Caco-2 (cell line): ENCODE data around the gene GAK. TPM values are rescaled to one million over a fixed set of nuclear protein-coding genes. Genes with fewer than 3 reads are reported as not detected.

Source experiments
- BruUV-seq: library from RNA; stranded (reverse); fragments of 400-500 nt; replicated peaks from 2 replicates; lab custom pipeline; 2021; lab: Mats Ljungman, UMichigan
- CTCF ChIA-PET: fragments of 300-600 bp; sonication (Branson Sonifier 250); formaldehyde crosslinking; loops from one replicate; lab custom pipeline; 2022; ENCODE audit warnings: antibody characterized with exemption; lab: Charles Lee
- POLR2A ChIA-PET: fragments of 300-600 bp; sonication (Branson Sonifier 250); formaldehyde crosslinking; loops from one replicate; lab custom pipeline; 2022; ENCODE audit warnings: antibody characterized with exemption; lab: Charles Lee
- DNase-seq, 2 experiments: peaks; one replicate each; pipeline versions ENCODE4 v3.0.0 to v3.0.0-alpha.2; 2020 to 2022
- H3K27me3 ChIP-seq: replicated peaks from 2 replicates; pipeline ENCODE4 v1.6.0; 2011; ENCODE audit warnings: low read length; ENCODE audit not compliant: control insufficient read depth, insufficient read depth
- H3K36me3 ChIP-seq: 2 replicates; pipeline ENCODE4 v1.5.1; 2011; ENCODE audit warnings: low read length; ENCODE audit not compliant: control insufficient read depth, insufficient read depth
- H3K4me1 ChIP-seq: fragments of 250-450 bp; sonication (Bioruptor Pico); 2 replicates; pipeline ENCODE4 v1.5.1; 2020; ENCODE audit warnings: mild to moderate bottlenecking
- H3K4me3 ChIP-seq: 2 replicates; pipeline ENCODE4 v1.5.1; 2011; ENCODE audit warnings: low read depth, mild to moderate bottlenecking, control low read depth, low read length
- H3K9me3 ChIP-seq: fragments of 250-450 bp; sonication (Bioruptor Pico); 2 replicates; pipeline ENCODE4 v1.5.1; 2020; ENCODE audit warnings: mild to moderate bottlenecking, moderate library complexity
- H3K27ac Mint-ChIP-seq: one replicate; pipeline ENCODE4 v1.8.0; 2022; ENCODE audit warnings: mixed read lengths; ENCODE audit not compliant: unreplicated experiment
- H3K27me3 Mint-ChIP-seq: one replicate; pipeline ENCODE4 v1.8.0; 2022; ENCODE audit warnings: mixed read lengths; ENCODE audit not compliant: insufficient read depth, unreplicated experiment
- H3K36me3 Mint-ChIP-seq: one replicate; pipeline ENCODE4 v1.8.0; 2022; ENCODE audit warnings: mild to moderate bottlenecking, mixed read lengths; ENCODE audit not compliant: insufficient read depth, unreplicated experiment
- H3K4me1 Mint-ChIP-seq: one replicate; pipeline ENCODE4 v1.8.0; 2022; ENCODE audit warnings: low read depth, mixed read lengths; ENCODE audit not compliant: unreplicated experiment
- H3K4me3 Mint-ChIP-seq: one replicate; pipeline ENCODE4 v1.8.0; 2022; ENCODE audit warnings: mild to moderate bottlenecking, moderate library complexity, mixed read lengths; ENCODE audit not compliant: unreplicated experiment
- H3K9me3 Mint-ChIP-seq: one replicate; pipeline ENCODE4 v1.8.0; 2022; ENCODE audit warnings: mixed read lengths; ENCODE audit not compliant: unreplicated experiment
- intact Hi-C: fragments of 100-400 bp; cut with micrococcal nuclease; formaldehyde crosslinking; loops from one replicate; pipeline ENCODE4 v1.10.0; 2022; ENCODE audit not compliant: unreplicated experiment
- total RNA-seq: library from RNA; stranded (reverse); gene quantifications from 2 replicates; pipeline ENCODE4 v1.2.3, GENCODE V29; 2022
- TF ChIP-seq, protein P1 (sequence below), 2 experiments: fragments of 200-600 bp in 1 of 2; IDR thresholded peaks; 1 replicate in 1 of 2; 2 replicates in 1 of 2; pipeline versions ENCODE4 v1.5.1 to v1.8.0; 2011 to 2022; ENCODE audit warnings: antibody characterized with exemption in 1 of 2, control low read depth in 1 of 2, inconsistent platforms in 1 of 2, low read depth in 1 of 2, low read length in 1 of 2, mild to moderate bottlenecking in 1 of 2, moderate library complexity in 1 of 2; ENCODE audit not compliant: insufficient read depth in 1 of 2, severe bottlenecking in 1 of 2, unreplicated experiment in 1 of 2

The GAK gene
- total RNA-seq, 1 experiment from 2014 or later = 126 TPM

- ChIA-PET POLR2A (no interaction called here), CTCF (no interaction called here)
- H3K36me3 ChIP-seq = peaks cover 4% of the 10 kb centered on the region; the same call in 1 of the 2 replicates
- Mint-ChIP-seq H3K4me3 (no peak overlapping the region), H3K36me3 (peaks cover 68% of the 10 kb centered on the region), H3K27me3 (no peaks in the 10 kb centered on the region), H3K4me1 (no peaks in the 10 kb centered on the region), H3K9me3 (no peaks in the 10 kb centered on the region), H3K27ac (peak overlapping the region; percentile 48)
- no peaks in the 10 kb centered on the region for H3K27me3 ChIP-seq
- no peak for DNase-seq
- no peaks in the 10 kb centered on the region for H3K4me1 ChIP-seq
- no peaks in the 10 kb centered on the region for H3K9me3 ChIP-seq
- intact Hi-C loops = no loop called here
- no peak overlapping the region for H3K4me3 ChIP-seq
- TF ChIP-seq, protein P1, sequence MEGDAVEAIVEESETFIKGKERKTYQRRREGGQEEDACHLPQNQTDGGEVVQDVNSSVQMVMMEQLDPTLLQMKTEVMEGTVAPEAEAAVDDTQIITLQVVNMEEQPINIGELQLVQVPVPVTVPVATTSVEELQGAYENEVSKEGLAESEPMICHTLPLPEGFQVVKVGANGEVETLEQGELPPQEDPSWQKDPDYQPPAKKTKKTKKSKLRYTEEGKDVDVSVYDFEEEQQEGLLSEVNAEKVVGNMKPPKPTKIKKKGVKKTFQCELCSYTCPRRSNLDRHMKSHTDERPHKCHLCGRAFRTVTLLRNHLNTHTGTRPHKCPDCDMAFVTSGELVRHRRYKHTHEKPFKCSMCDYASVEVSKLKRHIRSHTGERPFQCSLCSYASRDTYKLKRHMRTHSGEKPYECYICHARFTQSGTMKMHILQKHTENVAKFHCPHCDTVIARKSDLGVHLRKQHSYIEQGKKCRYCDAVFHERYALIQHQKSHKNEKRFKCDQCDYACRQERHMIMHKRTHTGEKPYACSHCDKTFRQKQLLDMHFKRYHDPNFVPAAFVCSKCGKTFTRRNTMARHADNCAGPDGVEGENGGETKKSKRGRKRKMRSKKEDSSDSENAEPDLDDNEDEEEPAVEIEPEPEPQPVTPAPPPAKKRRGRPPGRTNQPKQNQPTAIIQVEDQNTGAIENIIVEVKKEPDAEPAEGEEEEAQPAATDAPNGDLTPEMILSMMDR (IDR thresholded peaks at IDR 0.05; ENCODE audit: insufficient read depth in 1 of 2, low read depth in 1 of 2, low read length in 1 of 2, severe bottlenecking in 1 of 2, unreplicated experiment in 1 of 2) = no peak
- BruUV-seq = no TSS peak
Observed at GRCh38 chr4:877502-877901, 54.6 kb downstream of the GAK start.

DNA sequence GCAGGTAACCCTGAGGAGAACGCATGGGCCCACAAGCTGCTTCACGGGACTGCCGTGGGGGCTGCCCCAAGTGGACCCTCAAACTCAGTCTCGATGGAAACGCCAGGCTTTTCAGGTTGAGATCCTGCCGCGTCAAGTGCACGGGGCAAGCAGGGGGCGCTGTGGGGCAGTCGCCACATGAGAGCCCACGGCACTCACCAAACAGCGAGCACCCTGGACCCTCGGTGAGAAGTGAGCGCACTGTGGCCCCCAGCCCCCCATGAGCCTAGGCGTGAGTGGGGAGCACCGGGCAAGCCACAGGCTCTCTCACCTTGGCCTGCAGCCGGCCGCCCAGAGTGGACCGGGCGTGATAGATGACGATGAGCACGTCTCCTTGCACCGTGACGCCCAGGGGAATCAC lies 55.3 kb downstream of the GAK start:
- Histone ChIP-seq H3K4me1 (no peaks in the 10 kb centered on the region), H3K27me3 (no peaks in the 10 kb centered on the region), H3K9me3 (no peaks in the 10 kb centered on the region), H3K4me3 (no peak overlapping the region), H3K36me3 (peaks cover 4% of the 10 kb centered on the region; the same call in 1 of the 2 replicates)
- no peak for DNase-seq
- ChIA-PET CTCF (interaction anchor here (0.6 to 1.0 kb wide), 2 partner anchors 110 to 342 kb away, joined by 3 to 8 read pairs; partner anchors contain the start of gene IDUA), POLR2A (no interaction called here)
- TF ChIP-seq, protein P1 (IDR thresholded peaks at IDR 0.05; ENCODE audit: insufficient read depth in 1 of 2, low read depth in 1 of 2, low read length in 1 of 2, severe bottlenecking in 1 of 2, unreplicated experiment in 1 of 2) = no peak
- Mint-ChIP-seq H3K27ac (peak overlapping the region; percentile 48), H3K9me3 (no peaks in the 10 kb centered on the region), H3K36me3 (peaks cover 73% of the 10 kb centered on the region), H3K4me3 (no peak overlapping the region), H3K4me1 (no peaks in the 10 kb centered on the region), H3K27me3 (no peaks in the 10 kb centered on the region)
- intact Hi-C loops = no loop called here
- no TSS peak for BruUV-seq

- Histone ChIP-seq H3K4me3 (no peak overlapping the region), H3K4me1 (no peaks in the 10 kb centered on the region), H3K36me3 (peaks cover 2% of the 10 kb centered on the region; the same call in 1 of the 2 replicates), H3K27me3 (no peaks in the 10 kb centered on the region), H3K9me3 (no peaks in the 10 kb centered on the region)
- no TSS peak for BruUV-seq
- TF ChIP-seq, protein P1 (IDR thresholded peaks at IDR 0.05; ENCODE audit: insufficient read depth in 1 of 2, low read depth in 1 of 2, low read length in 1 of 2, severe bottlenecking in 1 of 2, unreplicated experiment in 1 of 2) = no peak
- Mint-ChIP-seq H3K27ac (no peak overlapping the region), H3K4me1 (no peaks in the 10 kb centered on the region), H3K4me3 (no peak overlapping the region), H3K27me3 (no peaks in the 10 kb centered on the region), H3K9me3 (no peaks in the 10 kb centered on the region), H3K36me3 (peaks cover 81% of the 10 kb centered on the region)
- DNase-seq = no peak
- POLR2A ChIA-PET = no interaction called here
- CTCF ChIA-PET = interaction anchor here (0.6 to 1.0 kb wide), 2 partner anchors 111 to 341 kb away, joined by 3 to 8 read pairs; partner anchors contain the start of gene IDUA
- intact Hi-C loops = no loop called here
Observed at GRCh38 chr4:875818-876423, 56.2 kb downstream of the GAK start.
